Activated CD4-positive, alpha-beta T cell treated with anti-CD3 and anti-CD28 coated beads for 36 hours (primary cell): Measurements from ENCODE around the gene INVS. TPM values are rescaled to one million over a fixed set of nuclear protein-coding genes. Genes with fewer than 3 reads are reported as not detected.
"Not testable (repeated sequence)": the region's sequence is repeated elsewhere in the genome, so short reads cannot be mapped to it uniquely, and the experiment has no call there.

Experiments used
- ATAC-seq: fragments of 200-7000 bp; cut with Tn5 transposase; one replicate; pipeline ENCODE4 v1.10.0; 2021; ENCODE audit warnings: mild to moderate bottlenecking, moderate library complexity
- CTCF ChIA-PET: fragments of 350-600 bp; sonication (Branson Sonifier 250); formaldehyde crosslinking; loops from one replicate; lab custom pipeline; 2021; ENCODE audit warnings: antibody characterized with exemption; lab: Charles Lee
- POLR2A ChIA-PET: fragments of 350-600 bp; sonication (Branson Sonifier 250); formaldehyde crosslinking; loops from one replicate; lab custom pipeline; 2021; ENCODE audit warnings: antibody characterized with exemption, inconsistent platforms; lab: Charles Lee
- DNase-seq: peaks from one replicate; pipeline ENCODE4 v3.0.0-alpha.2; 2020
- H3K27ac Mint-ChIP-seq: one replicate; pipeline ENCODE4 v1.8.0; 2021; ENCODE audit warnings: mixed read lengths
- H3K27me3 Mint-ChIP-seq: one replicate; pipeline ENCODE4 v1.8.0; 2021; ENCODE audit warnings: mixed read lengths
- H3K36me3 Mint-ChIP-seq: one replicate; pipeline ENCODE4 v1.8.0; 2021; ENCODE audit warnings: low read depth, mixed read lengths
- H3K4me1 Mint-ChIP-seq: one replicate; pipeline ENCODE4 v1.8.0; 2021; ENCODE audit warnings: mixed read lengths
- H3K4me3 Mint-ChIP-seq: one replicate; pipeline ENCODE4 v1.8.0; 2021; ENCODE audit warnings: mild to moderate bottlenecking, moderate library complexity, mixed read lengths
- H3K9me3 Mint-ChIP-seq: one replicate; pipeline ENCODE4 v1.8.0; 2021; ENCODE audit warnings: low read depth, mixed read lengths
- intact Hi-C, 2 experiments: fragments of 100-400 bp; cut with DNase I in 1 of 2; cut with micrococcal nuclease in 1 of 2; formaldehyde crosslinking; loops; one replicate each; pipeline versions ENCODE4 v1.14.2 to v1.15.1; 2022 to 2024; cut with DNase I, micrococcal nuclease
- total RNA-seq, 2 experiments: library from RNA; stranded (reverse); gene quantifications; one replicate each; pipeline ENCODE4 v1.2.3, GENCODE V29; 2021

Gene INVS
- total RNA-seq, 2 experiments from 2014 or later: 14.1 to 19.3 TPM

DNA sequence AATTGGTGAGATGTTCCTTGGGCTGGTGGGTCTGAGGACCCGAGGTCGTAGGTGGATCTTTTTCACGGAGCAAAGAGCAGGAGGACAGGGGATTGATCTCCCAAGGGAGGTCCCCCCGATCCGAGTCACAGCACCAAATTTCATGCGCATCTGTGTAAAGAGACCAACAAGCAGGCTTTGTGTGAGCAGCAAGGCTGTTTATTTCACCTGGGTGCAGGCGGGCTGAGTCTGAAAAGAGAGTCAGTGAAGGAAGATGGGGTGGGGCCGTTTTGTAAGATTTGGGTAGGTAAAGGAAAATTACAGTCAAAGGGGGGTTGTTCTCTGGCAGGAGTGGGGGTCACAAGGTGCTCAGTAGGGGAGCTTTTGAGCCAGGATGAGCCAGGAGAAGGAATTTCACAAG is 46.9 kb downstream of the INVS start:
- H3K36me3 Mint-ChIP-seq, H3K4me3 Mint-ChIP-seq, ATAC-seq, H3K27ac Mint-ChIP-seq, H3K9me3 Mint-ChIP-seq, H3K27me3 Mint-ChIP-seq, CTCF ChIA-PET, H3K4me1 Mint-ChIP-seq, intact Hi-C loops, DNase-seq: not testable (repeated sequence)
- POLR2A ChIA-PET: interaction anchor here (0.5 kb wide), 1 partner anchor 34 kb away, joined by 3 read pairs; no protein-coding TSS in a partner anchor

DNA sequence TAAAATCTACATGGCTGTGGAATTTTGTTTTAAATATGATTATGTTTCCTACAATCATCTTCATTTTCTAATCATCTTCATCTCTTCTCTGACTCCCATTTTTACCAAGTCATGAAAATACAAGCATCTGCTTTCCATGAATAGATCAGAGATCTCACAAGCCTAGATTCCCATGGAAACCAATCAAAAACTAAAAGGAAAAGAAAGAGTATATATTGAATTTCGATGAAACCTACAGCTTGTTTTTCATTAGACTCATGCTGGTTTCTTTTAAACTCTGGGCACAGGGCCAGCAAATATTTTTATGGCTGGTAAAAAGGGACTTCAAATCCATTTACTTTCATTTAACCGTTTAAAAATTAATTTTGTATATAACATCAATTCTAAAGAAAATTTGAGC is 51.2 kb downstream of the INVS start:
- H3K27me3 Mint-ChIP-seq: no peaks in the 10 kb centered on the region
- H3K4me3 Mint-ChIP-seq: no peak overlapping the region
- ATAC-seq (no peak), DNase-seq (no peak)
- no peaks in the 10 kb centered on the region for H3K9me3 Mint-ChIP-seq
- H3K4me1 Mint-ChIP-seq: no peaks in the 10 kb centered on the region
- ChIA-PET POLR2A (no interaction called here), CTCF (no interaction called here)
- H3K27ac Mint-ChIP-seq: no peak overlapping the region
- peaks cover 2% of the 10 kb centered on the region for H3K36me3 Mint-ChIP-seq
- intact Hi-C loops: no loop called here

DNA sequence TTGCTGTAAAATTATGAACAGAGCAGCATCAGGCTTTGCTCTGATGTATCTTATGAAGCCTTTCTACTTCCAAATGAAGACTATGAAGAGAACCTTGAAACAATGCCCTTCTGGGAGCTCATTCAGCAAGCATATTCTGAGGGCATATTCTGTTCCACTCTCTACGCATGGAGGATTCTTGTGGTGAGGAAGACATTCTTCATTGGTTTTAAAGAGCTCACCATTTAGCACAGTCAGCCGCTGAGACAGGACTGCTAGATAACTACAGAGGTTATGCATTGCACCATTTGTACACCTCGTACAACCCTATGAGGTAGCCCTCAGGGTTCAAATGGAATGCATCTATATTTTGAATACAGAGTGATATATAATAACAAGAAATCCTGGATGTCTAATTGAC is 61.0 kb downstream of the INVS start:
- Mint-ChIP-seq H3K4me1 (no peaks in the 10 kb centered on the region), H3K36me3 (peaks cover 23% of the 10 kb centered on the region), H3K4me3 (no peak overlapping the region), H3K27me3 (no peaks in the 10 kb centered on the region), H3K27ac (no peak overlapping the region), H3K9me3 (no peaks in the 10 kb centered on the region)
- CTCF ChIA-PET: interaction anchor here (0.7 to 1.1 kb wide), 2 partner anchors 113 to 346 kb away, joined by 3 read pairs; no protein-coding TSS in a partner anchor
- POLR2A ChIA-PET: no interaction called here
- no peak for ATAC-seq
- intact Hi-C loops: no loop called here
- DNase-seq: no peak

DNA sequence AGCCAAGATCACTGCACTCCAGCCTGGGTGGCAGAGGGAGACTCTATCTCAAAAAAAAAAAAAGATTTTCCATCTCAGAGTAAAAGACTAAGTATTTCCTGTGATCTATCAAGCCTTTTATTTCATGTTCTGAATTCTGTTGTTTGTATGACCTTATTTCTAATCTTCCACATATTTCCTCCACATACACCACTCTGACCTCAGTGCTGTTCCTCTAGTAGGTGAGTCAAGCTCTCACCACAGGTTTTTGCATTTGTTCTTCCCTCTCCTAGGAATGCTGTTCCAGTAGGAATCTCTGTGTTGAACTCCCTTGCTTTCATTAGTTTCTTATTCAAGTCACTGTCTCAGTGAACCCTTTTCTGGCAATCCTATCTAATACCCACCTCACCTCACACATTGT is 68.1 kb downstream of the INVS start:
- no peak overlapping the region for H3K4me3 Mint-ChIP-seq
- H3K27me3 Mint-ChIP-seq: no peaks in the 10 kb centered on the region
- no peaks in the 10 kb centered on the region for H3K4me1 Mint-ChIP-seq
- POLR2A ChIA-PET: no interaction called here
- intact Hi-C loops: no loop called here
- ATAC-seq: no peak
- peaks cover 9% of the 10 kb centered on the region for H3K9me3 Mint-ChIP-seq
- DNase-seq: no peak
- H3K36me3 Mint-ChIP-seq: peaks cover 30% of the 10 kb centered on the region
- CTCF ChIA-PET: no interaction called here
- no peak overlapping the region for H3K27ac Mint-ChIP-seq

DNA sequence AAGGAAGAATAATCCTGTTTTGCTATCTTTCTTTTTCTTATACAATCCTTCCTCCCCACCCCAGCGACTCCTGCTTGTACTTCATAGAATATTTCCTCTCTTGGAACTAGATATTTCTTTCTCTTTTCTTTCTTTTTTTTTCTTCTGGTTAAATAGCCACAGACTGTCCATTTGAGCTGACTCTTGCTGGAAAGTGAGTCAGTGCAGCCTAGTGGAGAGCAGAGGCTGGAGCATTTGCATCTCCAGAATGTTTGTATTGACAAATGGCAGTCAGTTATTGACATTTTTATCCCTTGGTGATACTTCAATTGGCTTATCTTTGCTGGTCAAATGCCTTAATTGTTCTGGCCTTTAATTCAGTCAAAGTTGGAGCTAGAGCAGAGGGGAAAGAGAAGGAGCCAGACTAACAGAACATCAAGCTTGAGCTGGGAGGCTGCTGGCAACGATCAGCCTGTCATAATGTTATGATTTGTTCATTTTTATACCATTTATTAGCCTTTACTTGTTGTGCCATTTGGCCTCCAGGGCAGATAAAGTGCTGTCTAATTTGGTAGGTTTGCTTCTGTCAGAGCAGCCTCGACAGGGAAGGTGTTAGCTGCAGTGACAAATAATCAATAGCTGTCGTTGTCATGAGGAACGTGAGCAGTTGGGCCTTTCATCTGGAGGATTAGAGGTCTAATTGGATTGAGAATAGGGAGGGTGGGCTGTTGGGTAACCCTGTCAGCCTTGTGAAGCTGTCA is 69.0 kb downstream of the INVS start:
- no peaks in the 10 kb centered on the region for H3K4me1 Mint-ChIP-seq
- ChIA-PET POLR2A (no interaction called here), CTCF (no interaction called here)
- ATAC-seq (no peak), DNase-seq (no peak)
- intact Hi-C loops: no loop called here
- H3K9me3 Mint-ChIP-seq: peaks cover 13% of the 10 kb centered on the region
- peaks cover 37% of the 10 kb centered on the region for H3K36me3 Mint-ChIP-seq
- no peak overlapping the region for H3K27ac Mint-ChIP-seq
- no peaks in the 10 kb centered on the region for H3K27me3 Mint-ChIP-seq
- no peak overlapping the region for H3K4me3 Mint-ChIP-seq

DNA sequence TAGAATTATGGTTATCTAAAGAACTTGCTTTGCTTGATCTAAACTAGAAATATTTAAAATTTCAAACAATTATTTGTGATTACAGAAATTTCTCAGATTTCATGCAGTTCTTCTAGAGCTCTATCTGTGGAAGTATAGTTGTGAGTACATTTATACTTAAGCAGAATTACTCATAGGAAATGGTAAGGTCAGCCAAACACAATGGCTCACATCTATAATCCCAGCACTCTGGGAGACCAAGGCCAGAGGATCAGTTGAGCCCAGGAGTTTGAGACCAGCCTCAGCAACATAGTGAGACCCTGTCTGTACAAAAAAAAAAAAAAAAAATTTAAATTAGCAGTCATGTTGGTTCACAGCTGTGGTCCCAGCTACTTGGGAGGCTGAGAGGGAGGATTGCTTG is 71.0 kb downstream of the INVS start:
- Mint-ChIP-seq H3K4me3 (no peak overlapping the region), H3K4me1 (no peaks in the 10 kb centered on the region), H3K27me3 (no peaks in the 10 kb centered on the region), H3K27ac (no peak overlapping the region), H3K36me3 (peaks cover 49% of the 10 kb centered on the region), H3K9me3 (peaks cover 17% of the 10 kb centered on the region)
- DNase-seq: no peak
- CTCF ChIA-PET: interaction anchor here (0.6 kb wide), 1 partner anchor 848 kb away, joined by 3 read pairs; no protein-coding TSS in a partner anchor
- POLR2A ChIA-PET: interaction anchor here (0.6 kb wide), 1 partner anchor 262 kb away, joined by 6 read pairs; no protein-coding TSS in a partner anchor
- intact Hi-C loops: no loop called here
- ATAC-seq: no peak

DNA sequence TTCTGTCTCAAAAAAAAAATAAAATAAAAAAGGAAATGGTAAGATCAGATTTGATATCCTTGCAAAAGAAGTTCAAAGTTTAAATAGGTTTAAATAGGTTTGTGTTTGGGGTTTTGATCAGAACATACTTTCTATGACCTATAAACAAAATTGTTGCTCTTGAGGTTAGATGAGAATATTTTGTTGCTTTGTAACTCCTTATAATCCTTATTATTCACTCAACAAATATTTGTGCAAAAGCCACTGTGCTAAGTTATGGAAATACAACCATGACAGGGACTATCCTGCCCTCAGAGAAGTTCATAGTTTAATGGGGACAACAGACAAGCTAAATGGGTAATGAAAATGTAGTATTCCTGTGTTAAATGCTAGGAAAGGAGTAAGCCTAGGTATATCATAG is 71.5 kb downstream of the INVS start:
- Mint-ChIP-seq H3K27ac (no peak overlapping the region), H3K9me3 (peaks cover 17% of the 10 kb centered on the region), H3K27me3 (no peaks in the 10 kb centered on the region), H3K4me3 (no peak overlapping the region), H3K36me3 (peaks cover 49% of the 10 kb centered on the region), H3K4me1 (no peaks in the 10 kb centered on the region)
- no peak for ATAC-seq
- ChIA-PET CTCF (no interaction called here), POLR2A (interaction anchor here (0.6 kb wide), 1 partner anchor 263 kb away, joined by 6 read pairs; no protein-coding TSS in a partner anchor)
- intact Hi-C loops: no loop called here
- no peak for DNase-seq

DNA sequence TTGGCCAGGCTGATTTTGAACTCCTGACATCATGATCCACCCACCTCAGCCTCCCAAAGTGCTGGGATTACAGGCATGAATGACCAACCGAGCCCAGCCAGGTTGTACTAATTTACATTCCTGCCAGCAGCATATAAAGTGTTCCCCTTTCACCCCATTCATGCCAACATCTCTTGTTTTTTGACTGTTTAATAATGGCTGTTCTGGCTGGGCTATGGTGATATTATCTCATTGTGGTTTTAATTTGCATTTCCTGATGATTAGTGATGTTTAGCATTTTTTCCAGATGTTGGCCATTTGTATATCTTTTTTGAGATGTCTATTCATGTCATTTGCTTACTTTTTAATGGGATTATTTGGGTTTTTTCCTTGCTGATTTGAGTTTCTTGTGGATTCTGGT is 87.3 kb downstream of the INVS start:
- Mint-ChIP-seq H3K9me3 (peaks cover 48% of the 10 kb centered on the region), H3K27ac (no peak overlapping the region), H3K27me3 (no peaks in the 10 kb centered on the region), H3K4me1 (no peaks in the 10 kb centered on the region), H3K36me3 (peaks cover 43% of the 10 kb centered on the region), H3K4me3 (no peak overlapping the region)
- intact Hi-C loops: no loop called here
- DNase-seq: no peak
- ATAC-seq: no peak
- ChIA-PET CTCF (interaction anchor here (0.8 to 0.9 kb wide), 2 partner anchors 9 to 251 kb away, joined by 3 to 4 read pairs; no protein-coding TSS in a partner anchor), POLR2A (no interaction called here)

DNA sequence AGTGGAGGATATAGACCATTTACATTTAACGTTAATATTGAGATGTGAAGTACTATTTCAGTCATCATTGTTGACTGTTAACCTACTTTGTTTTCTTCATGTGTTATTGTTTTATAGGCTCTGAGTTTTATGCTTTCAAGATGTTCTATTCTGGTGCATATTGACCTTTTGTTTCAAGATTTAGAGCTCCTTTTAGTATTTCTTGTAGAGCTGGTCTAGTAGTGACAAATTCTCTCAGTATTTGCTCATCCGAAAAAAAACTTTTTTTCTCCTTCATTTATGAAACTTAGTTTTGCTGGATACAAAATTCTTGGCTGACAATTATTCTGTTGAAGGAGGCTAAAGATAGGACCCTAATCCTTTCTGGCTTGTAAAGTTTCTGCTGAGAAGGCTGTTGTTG is 91.3 kb downstream of the INVS start:
- H3K36me3 Mint-ChIP-seq: peaks cover 60% of the 10 kb centered on the region
- CTCF ChIA-PET: no interaction called here
- no peak overlapping the region for H3K27ac Mint-ChIP-seq

DNA sequence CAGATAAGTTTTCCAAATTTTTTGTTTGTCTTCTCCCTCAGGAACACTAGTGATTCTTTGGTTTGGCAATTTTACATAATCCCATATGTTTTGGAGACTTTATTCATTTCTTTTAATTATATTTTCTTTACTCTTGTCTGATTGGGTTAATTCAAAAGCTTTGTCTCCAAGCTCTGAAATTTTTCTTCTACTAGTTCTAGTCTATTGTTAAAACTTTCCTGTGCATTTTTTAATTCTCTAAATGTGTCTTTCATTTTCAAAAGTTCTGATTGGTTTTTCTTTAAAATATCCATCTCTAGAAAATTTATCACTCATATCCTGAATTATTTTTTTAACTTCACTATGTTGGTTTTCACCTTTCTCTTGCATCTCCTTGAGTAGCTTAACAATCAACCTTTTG is 92.2 kb downstream of the INVS start:
- intact Hi-C loops: no loop called here
- CTCF ChIA-PET: no interaction called here
- Mint-ChIP-seq H3K4me3 (no peak overlapping the region), H3K9me3 (peaks cover 41% of the 10 kb centered on the region), H3K27ac (no peak overlapping the region), H3K27me3 (no peaks in the 10 kb centered on the region), H3K4me1 (no peaks in the 10 kb centered on the region), H3K36me3 (peaks cover 58% of the 10 kb centered on the region)
- ATAC-seq: no peak
- DNase-seq: no peak
- POLR2A ChIA-PET: no interaction called here

More for the DNA sequence above, 91.3 kb downstream of the INVS start:
- ATAC-seq (no peak), DNase-seq (no peak)
- intact Hi-C loops: no loop called here
- Mint-ChIP-seq H3K9me3 (peaks cover 45% of the 10 kb centered on the region), H3K4me1 (no peaks in the 10 kb centered on the region), H3K4me3 (no peak overlapping the region), H3K27me3 (no peaks in the 10 kb centered on the region)
- POLR2A ChIA-PET: no interaction called here

DNA sequence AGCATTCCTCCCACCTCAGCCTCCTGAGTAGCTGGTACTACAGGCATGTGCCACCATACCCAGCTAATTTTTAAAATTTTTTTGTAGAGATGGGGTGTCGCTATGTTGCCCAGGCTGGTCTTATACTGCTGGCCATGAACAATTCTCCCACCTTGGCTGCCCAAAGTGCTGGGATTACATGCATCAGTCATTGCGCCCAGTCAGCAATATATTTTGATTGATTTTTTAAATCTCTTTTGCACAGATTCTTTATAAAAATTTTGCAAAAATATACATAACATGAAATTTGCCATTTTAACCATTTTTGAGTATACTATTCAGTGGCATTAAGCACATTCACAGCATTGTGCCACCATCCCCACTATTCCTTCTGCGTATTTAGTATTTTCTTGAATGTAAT is 94.0 kb downstream of the INVS start:
- no peak overlapping the region for H3K27ac Mint-ChIP-seq
- ATAC-seq: no peak
- peaks cover 47% of the 10 kb centered on the region for H3K36me3 Mint-ChIP-seq
- no peak overlapping the region for H3K4me3 Mint-ChIP-seq
- H3K9me3 Mint-ChIP-seq: peaks cover 27% of the 10 kb centered on the region
- intact Hi-C loops: no loop called here
- H3K4me1 Mint-ChIP-seq: no peaks in the 10 kb centered on the region
- no peak for DNase-seq
- ChIA-PET POLR2A (no interaction called here), CTCF (interaction anchor here (1.0 kb wide), 1 partner anchor 29 kb away, joined by 3 read pairs; no protein-coding TSS in a partner anchor)
- H3K27me3 Mint-ChIP-seq: no peaks in the 10 kb centered on the region

DNA sequence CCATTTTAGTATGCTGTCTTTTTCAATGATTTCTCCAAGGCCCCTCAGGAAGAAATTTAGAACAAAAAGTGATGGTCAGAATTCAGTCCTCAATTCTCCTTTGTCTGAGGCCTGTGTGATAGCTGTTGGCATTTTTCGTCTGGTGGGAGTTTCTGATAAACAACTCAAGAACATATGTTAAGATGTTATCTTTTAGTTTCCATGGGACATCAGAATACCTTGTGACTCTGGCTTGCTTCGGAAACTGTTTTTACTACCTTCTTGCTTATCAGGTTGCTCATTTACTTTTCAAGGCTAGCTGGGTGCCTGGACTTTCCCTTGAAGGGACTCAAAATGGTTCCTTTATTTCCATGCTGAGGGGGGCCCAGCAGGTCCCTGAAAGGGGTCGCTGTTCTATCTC is 97.2 kb downstream of the INVS start:
- ChIA-PET POLR2A (no interaction called here), CTCF (no interaction called here)
- peaks cover 10% of the 10 kb centered on the region for H3K9me3 Mint-ChIP-seq
- DNase-seq (no peak), ATAC-seq (no peak)
- no peak overlapping the region for H3K27ac Mint-ChIP-seq
- no peaks in the 10 kb centered on the region for H3K27me3 Mint-ChIP-seq
- peaks cover 33% of the 10 kb centered on the region for H3K36me3 Mint-ChIP-seq
- no peaks in the 10 kb centered on the region for H3K4me1 Mint-ChIP-seq
- intact Hi-C loops: no loop called here
- H3K4me3 Mint-ChIP-seq: no peak overlapping the region
